ENCODE results near the gene GALNTL6. TPM values are rescaled to one million over a fixed set of nuclear protein-coding genes. Genes with fewer than 3 reads are reported as not detected.

GALNTL6 gene
- total RNA-seq, 1 donor from 2014 or later = not detected

DNA sequence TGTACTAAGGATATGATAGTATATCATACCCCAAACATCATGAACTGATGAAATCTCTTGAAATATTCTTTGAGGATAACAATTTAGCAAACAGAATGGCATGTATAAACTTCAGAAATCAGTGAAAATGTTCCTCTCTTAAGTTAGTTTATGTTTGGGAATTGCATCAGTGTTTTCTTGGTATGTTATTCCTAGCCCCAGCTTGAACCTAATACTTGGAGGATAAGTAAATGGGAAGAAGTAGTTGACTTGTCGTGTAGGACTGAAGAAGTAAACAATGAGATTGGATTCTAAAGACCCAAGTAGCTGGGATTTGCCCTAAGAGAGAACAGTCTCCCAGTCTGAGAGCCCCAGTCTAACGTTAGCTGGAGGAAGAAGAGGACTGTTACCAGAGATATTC lies 355.7 kb downstream of the GALNTL6 start:
- DNase-seq = no peak
- Histone ChIP-seq H3K27me3 (ENCODE audit: low read depth) (no peaks in the 10 kb centered on the region), H3K9me3 (replicated peaks) (no peaks in the 10 kb centered on the region), H3K4me3 (no peak overlapping the region), H3K27ac (replicated peaks) (no peak overlapping the region), H3K36me3 (no peaks in the 10 kb centered on the region), H3K4me1 (no peaks in the 10 kb centered on the region)
- intact Hi-C loops (cut with micrococcal nuclease) = no loop called here
- TF ChIP-seq, protein P1, sequence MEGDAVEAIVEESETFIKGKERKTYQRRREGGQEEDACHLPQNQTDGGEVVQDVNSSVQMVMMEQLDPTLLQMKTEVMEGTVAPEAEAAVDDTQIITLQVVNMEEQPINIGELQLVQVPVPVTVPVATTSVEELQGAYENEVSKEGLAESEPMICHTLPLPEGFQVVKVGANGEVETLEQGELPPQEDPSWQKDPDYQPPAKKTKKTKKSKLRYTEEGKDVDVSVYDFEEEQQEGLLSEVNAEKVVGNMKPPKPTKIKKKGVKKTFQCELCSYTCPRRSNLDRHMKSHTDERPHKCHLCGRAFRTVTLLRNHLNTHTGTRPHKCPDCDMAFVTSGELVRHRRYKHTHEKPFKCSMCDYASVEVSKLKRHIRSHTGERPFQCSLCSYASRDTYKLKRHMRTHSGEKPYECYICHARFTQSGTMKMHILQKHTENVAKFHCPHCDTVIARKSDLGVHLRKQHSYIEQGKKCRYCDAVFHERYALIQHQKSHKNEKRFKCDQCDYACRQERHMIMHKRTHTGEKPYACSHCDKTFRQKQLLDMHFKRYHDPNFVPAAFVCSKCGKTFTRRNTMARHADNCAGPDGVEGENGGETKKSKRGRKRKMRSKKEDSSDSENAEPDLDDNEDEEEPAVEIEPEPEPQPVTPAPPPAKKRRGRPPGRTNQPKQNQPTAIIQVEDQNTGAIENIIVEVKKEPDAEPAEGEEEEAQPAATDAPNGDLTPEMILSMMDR (IDR thresholded peaks at IDR 0.05; ENCODE audit: borderline replicate concordance) = no peak

DNA sequence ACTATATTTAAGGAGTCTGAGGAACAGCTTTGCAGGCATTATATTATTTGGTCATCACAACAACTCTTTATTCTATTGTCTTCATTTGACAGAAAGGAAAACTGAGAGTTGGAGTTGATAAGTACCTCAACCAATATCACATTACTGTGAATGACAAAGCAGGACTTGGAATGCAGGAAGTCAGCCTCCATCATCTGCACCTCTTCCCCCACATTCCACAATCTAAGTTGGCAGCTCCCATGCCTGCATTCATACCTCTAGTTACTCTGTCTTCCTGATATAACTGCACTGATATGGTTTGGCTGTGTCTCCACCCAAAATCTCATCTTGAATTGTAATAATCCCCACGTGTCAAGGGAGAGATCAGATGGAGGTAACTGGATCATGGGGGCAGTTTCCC lies 356.7 kb downstream of the GALNTL6 start:
- TF ChIP-seq, protein P1 (IDR thresholded peaks at IDR 0.05; ENCODE audit: borderline replicate concordance) = no peak
- DNase-seq = no peak
- H3K4me3 ChIP-seq = no peak overlapping the region
- no peak overlapping the region for H3K27ac ChIP-seq (replicated peaks)
- H3K4me1 ChIP-seq = no peaks in the 10 kb centered on the region
- no peaks in the 10 kb centered on the region for H3K9me3 ChIP-seq (replicated peaks)
- H3K36me3 ChIP-seq = no peaks in the 10 kb centered on the region
- H3K27me3 ChIP-seq (ENCODE audit: low read depth) = no peaks in the 10 kb centered on the region
- intact Hi-C loops (cut with micrococcal nuclease) = no loop called here

DNA sequence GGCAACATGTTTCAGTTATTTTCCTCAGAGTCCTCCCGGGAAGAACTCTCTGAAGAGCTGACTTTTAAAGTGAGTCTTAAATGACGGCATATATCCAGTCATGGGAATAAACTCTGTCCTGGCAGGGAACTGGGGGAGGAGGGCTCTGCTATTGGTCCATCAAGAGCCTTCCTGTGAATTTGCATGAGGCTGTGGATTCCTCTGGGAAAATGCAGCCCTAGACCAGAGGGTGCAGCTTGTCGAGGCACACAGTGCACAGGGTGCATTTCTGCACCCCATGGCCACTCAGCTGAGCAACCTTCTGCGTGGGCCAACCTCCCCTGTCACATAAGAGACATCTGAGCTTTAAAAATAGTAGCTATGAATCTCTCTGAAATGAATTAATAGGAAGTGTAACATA lies 360.0 kb downstream of the GALNTL6 start:
- TF ChIP-seq, protein P1 (IDR thresholded peaks at IDR 0.05; ENCODE audit: borderline replicate concordance) = no peak
- H3K27ac ChIP-seq (replicated peaks) = no peak overlapping the region
- no peaks in the 10 kb centered on the region for H3K36me3 ChIP-seq
- no peak overlapping the region for H3K4me3 ChIP-seq
- H3K4me1 ChIP-seq = no peaks in the 10 kb centered on the region
- intact Hi-C loops (cut with micrococcal nuclease) = no loop called here
- no peaks in the 10 kb centered on the region for H3K27me3 ChIP-seq (ENCODE audit: low read depth)
- DNase-seq = no peak
- H3K9me3 ChIP-seq (replicated peaks) = peaks cover under 1% of the 10 kb centered on the region

DNA sequence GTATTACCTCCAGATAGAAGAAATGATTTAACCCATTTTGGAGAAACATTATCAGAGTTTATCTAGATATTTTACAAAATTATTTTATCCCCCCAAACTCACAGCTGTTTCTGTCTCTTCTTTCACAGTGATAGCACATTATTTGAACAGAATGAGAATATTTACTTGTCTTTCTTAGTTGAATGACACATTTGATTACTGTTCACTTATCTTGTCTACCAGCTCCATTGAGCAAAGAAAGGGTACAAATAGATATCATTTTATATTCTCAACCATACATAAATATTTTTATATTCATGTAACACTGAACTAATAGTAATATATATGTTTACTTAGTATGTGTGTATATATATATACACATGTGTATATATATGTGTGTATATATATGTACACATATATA lies 364.2 kb downstream of the GALNTL6 start:
- Histone ChIP-seq H3K27ac (replicated peaks) (no peak overlapping the region), H3K36me3 (no peaks in the 10 kb centered on the region), H3K4me3 (no peak overlapping the region), H3K4me1 (no peaks in the 10 kb centered on the region), H3K9me3 (replicated peaks) (peaks cover 20% of the 10 kb centered on the region), H3K27me3 (ENCODE audit: low read depth) (no peaks in the 10 kb centered on the region)
- intact Hi-C loops (cut with micrococcal nuclease) = no loop called here
- DNase-seq = no peak
- TF ChIP-seq, protein P1 (IDR thresholded peaks at IDR 0.05; ENCODE audit: borderline replicate concordance) = no peak

DNA sequence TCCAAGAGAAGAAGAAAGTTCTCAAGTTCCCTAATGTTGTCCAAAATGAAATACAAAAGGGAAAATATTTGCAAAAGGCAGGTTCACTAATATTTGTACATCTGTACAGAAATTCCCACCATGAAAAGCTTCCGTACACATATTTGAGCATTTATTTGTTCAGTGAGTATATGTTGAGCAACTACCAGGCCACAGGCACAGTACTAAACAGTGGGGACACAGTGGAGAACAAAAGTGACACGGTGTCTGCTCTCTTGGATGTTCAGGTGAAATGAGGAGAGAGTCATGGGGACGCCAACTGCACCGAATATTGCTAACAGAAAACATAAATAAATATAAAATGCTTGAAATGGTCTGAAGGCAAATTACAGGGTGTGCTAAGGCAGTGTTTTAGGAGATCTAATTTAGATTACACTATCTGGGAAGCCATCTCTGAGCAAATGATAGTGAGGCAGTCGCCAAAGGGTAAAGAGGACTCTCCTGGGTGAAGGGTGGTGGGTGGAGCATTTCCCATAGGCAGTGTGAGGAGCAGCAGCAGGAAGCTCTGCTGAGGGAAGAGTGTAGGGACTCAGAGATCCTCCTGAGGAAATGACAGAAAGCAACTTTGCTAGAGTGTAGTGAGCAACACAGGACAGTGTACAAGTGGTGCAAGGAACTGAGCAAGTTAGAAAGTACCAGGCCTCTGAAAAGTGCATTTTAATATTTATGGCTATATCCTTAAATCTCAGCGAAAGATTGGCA lies 375.2 kb downstream of the GALNTL6 start:
- Histone ChIP-seq H3K27ac (replicated peaks) (no peak overlapping the region), H3K4me3 (no peak overlapping the region), H3K9me3 (replicated peaks) (no peaks in the 10 kb centered on the region), H3K27me3 (ENCODE audit: low read depth) (no peaks in the 10 kb centered on the region), H3K4me1 (no peaks in the 10 kb centered on the region), H3K36me3 (no peaks in the 10 kb centered on the region)
- TF ChIP-seq, protein P1 (IDR thresholded peaks at IDR 0.05; ENCODE audit: borderline replicate concordance) = no peak
- intact Hi-C loops (cut with micrococcal nuclease) = no loop called here
- no peak for DNase-seq

All from left ventricle myocardium inferior (tissue), 1 donor.